Mammary epithelial cell (primary cell): ENCODE data around the gene FBXO15.

ENCODE experiments used
- CTCF ChIP-seq, 2 donors: IDR thresholded peaks in 1 of 2; conservative IDR thresholded peaks in 1 of 2; 2 replicates each; pipeline ENCODE4 v1.5.1; 2011 to 2012; ENCODE audit warnings: inconsistent platforms in 2 of 2, low read length in 2 of 2, mild to moderate bottlenecking in 2 of 2, control low read depth in 1 of 2, low read depth in 1 of 2; ENCODE audit not compliant: insufficient read depth in 1 of 2; ENCODE audit errors: extremely low read depth in 1 of 2
- EZH2 ChIP-seq: IDR thresholded peaks from 2 replicates; pipeline ENCODE4 v1.6.1; 2012; ENCODE audit warnings: low read length, inconsistent platforms, borderline replicate concordance

- TF ChIP-seq CTCF (conservative IDR thresholded peaks at IDR 0.05 in 1 of 2, IDR thresholded peaks at IDR 0.05 in 1 of 2; ENCODE audit: extremely low read depth in 1 of 2, insufficient read depth in 1 of 2, low read depth in 1 of 2, low read length in 2 of 2), result no peak
- TF ChIP-seq EZH2, result no peak
These were observed 73.5 kb downstream of the FBXO15 start for GRCh38 chr18:74073957-74074667.
